AG04449 (cell line): ENCODE results near the gene MED26.

ENCODE experiments used
- CTCF ChIA-PET: fragments of 350-600 bp; formaldehyde crosslinking; extraction: SDS; loops from one replicate; lab custom pipeline; 2021; ENCODE audit warnings: antibody characterized with exemption; lab: Yijun Ruan, JAX
- POLR2A ChIA-PET: fragments of 400-600, 350-600 bp; formaldehyde crosslinking; extraction: SDS; loops from one replicate; lab custom pipeline; 2020; ENCODE audit warnings: antibody characterized with exemption, inconsistent platforms; lab: Yijun Ruan, JAX
- DNase-seq: peaks from one replicate; pipeline ENCODE4 v3.0.0-alpha.2; 2010; ENCODE audit warnings: low read depth, low spot score
- H3K4me3 ChIP-seq: 2 replicates; pipeline ENCODE4 v1.5.1; 2011; ENCODE audit warnings: low read depth, mild to moderate bottlenecking, control low read depth, low read length
- CTCF ChIP-seq: IDR thresholded peaks from one replicate; pipeline ENCODE4 v1.5.1; 2011; ENCODE audit warnings: mild to moderate bottlenecking, moderate library complexity, low read length, control low read depth, inconsistent platforms; ENCODE audit not compliant: insufficient read depth; ENCODE audit errors: missing control alignments

The MED26 gene

GRCh38 chr19:16605115-16605514 lies 22.9 kb downstream of the MED26 start:
- TF ChIP-seq CTCF, result no peak
- H3K4me3 ChIP-seq, result no peak overlapping the region
- POLR2A ChIA-PET, result interaction anchor here (0.7 kb wide), 1 partner anchor 21 kb away, joined by 4 read pairs; no protein-coding TSS in a partner anchor
- DNase-seq, result no peak
- CTCF ChIA-PET, result interaction anchor here (1.2 to 1.5 kb wide), 2 partner anchors 8 to 18 kb away, joined by 3 read pairs; no protein-coding TSS in a partner anchor

- ChIA-PET CTCF (interaction anchor here (1.5 kb wide), 1 partner anchor 9 kb away, joined by 3 read pairs; no protein-coding TSS in a partner anchor), POLR2A (no interaction called here)
- TF ChIP-seq CTCF, result no peak
- DNase-seq, result no peak
- H3K4me3 ChIP-seq, result no peak overlapping the region
Measured at GRCh38 chr19:16604615-16605014, 23.4 kb downstream of the MED26 start.

- H3K4me3 ChIP-seq, result no peak overlapping the region
- ChIA-PET POLR2A (no interaction called here), CTCF (no interaction called here)
- DNase-seq, result no peak
- TF ChIP-seq CTCF, result no peak
Measured at GRCh38 chr19:16603090-16603489, 24.9 kb downstream of the MED26 start.

- CTCF ChIA-PET, result no interaction called here
- no peak for DNase-seq
- POLR2A ChIA-PET, result interaction anchor here (1.4 kb wide), 1 partner anchor 27 kb away, joined by 3 read pairs; the partner anchor contains the start of gene MED26
- H3K4me3 ChIP-seq, result no peak overlapping the region
- TF ChIP-seq CTCF, result no peak
Measured at GRCh38 chr19:16601378-16602052, 26.5 kb downstream of the MED26 start.

- TF ChIP-seq CTCF, result no peak
- CTCF ChIA-PET, result no interaction called here
- no peak overlapping the region for H3K4me3 ChIP-seq
- DNase-seq, result no peak
- POLR2A ChIA-PET, result interaction anchor here (0.6 to 1.4 kb wide), 2 partner anchors 27 to 28 kb away, joined by 3 to 4 read pairs; partner anchors contain the start of gene MED26
Measured at GRCh38 chr19:16600824-16601223, 27.2 kb downstream of the MED26 start.

- no peak for DNase-seq
- CTCF ChIA-PET, result interaction anchor here (0.8 kb wide), 1 partner anchor 10 kb away, joined by 3 read pairs; no protein-coding TSS in a partner anchor
- H3K4me3 ChIP-seq, result no peak overlapping the region
- POLR2A ChIA-PET, result interaction anchor here (1.4 kb wide), 1 partner anchor 28 kb away, joined by 3 read pairs; the partner anchor contains the start of gene MED26
- TF ChIP-seq CTCF, result no peak
Measured at GRCh38 chr19:16599655-16600346, 28.2 kb downstream of the MED26 start.
